Lower leg skin (tissue), 4 donors: ENCODE data around the gene HCRT. TPM values are rescaled to one million over a fixed set of nuclear protein-coding genes. Genes with fewer than 3 reads are reported as not detected.
"Not testable (repeated sequence)": the region's sequence is repeated elsewhere in the genome, so short reads cannot be mapped to it uniquely, and the experiment has no call there.

Source experiments
- DNase-seq, 2 donors: peaks; one replicate each; pipeline ENCODE4 v3.0.0-alpha.2; 2019; ENCODE audit warnings: low spot score in 2 of 2
- H3K4me3 ChIP-seq: fragments of 200-600 bp; sonication (generic); 2 replicates; pipeline ENCODE4 v1.5.1; 2017; ENCODE audit warnings: mild to moderate bottlenecking, low read depth; ENCODE audit not compliant: poor library complexity, severe bottlenecking
- CTCF ChIP-seq, 3 donors: fragments of 450-650 bp; IDR thresholded peaks; one replicate each; pipeline ENCODE4 v1.5.1; 2016; ENCODE audit warnings: antibody characterized with exemption in 3 of 3, mild to moderate bottlenecking in 3 of 3, moderate library complexity in 2 of 3
- POLR2A ChIP-seq, 2 donors: fragments of 450-650 bp; IDR thresholded peaks; one replicate each; pipeline ENCODE4 v1.6.1; 2016 to 2017; ENCODE audit warnings: antibody characterized with exemption in 2 of 2, mild to moderate bottlenecking in 1 of 2, moderate library complexity in 1 of 2
- WGBS, 2 donors: methylation state at CpG; one replicate each; pipeline ENCODE4 v1.1.5; 2018; 5-methylcytosine and 5-hydroxymethylcytosine counted together
- intact Hi-C: fragments of 100-400 bp; cut with DNase I; formaldehyde crosslinking; loops from one replicate; pipeline ENCODE4 v1.15.0; 2023; ENCODE audit warnings: low total_unique reads
- total RNA-seq, 4 donors: library from RNA; depleted of rRNA; stranded (reverse); fragments of >200 nt; gene quantifications; one replicate each; pipeline ENCODE4 v1.1.0, GENCODE V29; 2016

Gene HCRT
- total RNA-seq, 4 donors from 2014 or later, result not detected

GRCh38 chr17:42141382-42141781, 43.9 kb downstream of the HCRT start:
- 68 to 78% methylated on average over 8 of the region's 8 CpGs for WGBS, 2 donors
- H3K4me3 ChIP-seq, result no peak overlapping the region
- TF ChIP-seq POLR2A (IDR thresholded peaks at IDR 0.05) (no peak), CTCF (IDR thresholded peaks at IDR 0.05) (no peak)
- intact Hi-C loops, result no loop called here
- DNase-seq, result no peak

GRCh38 chr17:42140690-42141089, 44.6 kb downstream of the HCRT start:
- intact Hi-C loops, H3K4me3 ChIP-seq, DNase-seq: not testable (repeated sequence)
- WGBS, 2 donors, result 92 to 99% methylated on average over 7 of the region's 7 CpGs

GRCh38 chr17:42138749-42139492, 46.3 kb downstream of the HCRT start:
- TF ChIP-seq CTCF (IDR thresholded peaks at IDR 0.05) (no peak), POLR2A (IDR thresholded peaks at IDR 0.05) (no peak)

GRCh38 chr17:42136654-42137051, 48.6 kb downstream of the HCRT start:
- no peak for TF ChIP-seq POLR2A (IDR thresholded peaks at IDR 0.05)
- TF ChIP-seq CTCF (IDR thresholded peaks at IDR 0.05), result no peak
- no peak overlapping the region for H3K4me3 ChIP-seq
- 83% methylated on average over 3 of the region's 3 CpGs for WGBS, 2 donors

More at GRCh38 chr17:42138749-42139492, 46.3 kb downstream of the HCRT start:
- DNase-seq, result no peak
- intact Hi-C loops, result no loop called here
- H3K4me3 ChIP-seq, result no peak overlapping the region
- 68 to 79% methylated on average over 7 of the region's 7 CpGs for WGBS, 2 donors

GRCh38 chr17:42135664-42136653, 49.3 kb downstream of the HCRT start:
- 65 to 71% methylated on average over 15 of the region's 15 CpGs for WGBS, 2 donors
- DNase-seq, result no peak
- intact Hi-C loops, result no loop called here
- TF ChIP-seq POLR2A (IDR thresholded peaks at IDR 0.05), result no peak
- TF ChIP-seq CTCF (IDR thresholded peaks at IDR 0.05), result peak in 1 of 3 donors; percentile 57
- no peak overlapping the region for H3K4me3 ChIP-seq

More at GRCh38 chr17:42136654-42137051, 48.6 kb downstream of the HCRT start:
- no peak for DNase-seq
- intact Hi-C loops, result no loop called here

GRCh38 chr17:42135151-42135550, 50.1 kb downstream of the HCRT start:
- H3K4me3 ChIP-seq, result no peak overlapping the region
- intact Hi-C loops, result no loop called here
- WGBS, 2 donors, result 94 to 96% methylated on average over 6 of the region's 6 CpGs
- DNase-seq, result no peak
- no peak for TF ChIP-seq POLR2A (IDR thresholded peaks at IDR 0.05)
- no peak for TF ChIP-seq CTCF (IDR thresholded peaks at IDR 0.05)
